Fibroblast of villous mesenchyme (primary cell): ENCODE data around the gene FGGY. TPM values are rescaled to one million over a fixed set of nuclear protein-coding genes. Genes with fewer than 3 reads are reported as not detected.

Source experiments
- DNase-seq: peaks from one replicate; pipeline ENCODE4 v3.0.0-alpha.2; 2010; ENCODE audit warnings: low read depth
- H3K4me3 ChIP-seq: 2 replicates; pipeline ENCODE4 v1.5.1; 2011; ENCODE audit warnings: low read depth, mild to moderate bottlenecking, low read length
- total RNA-seq: library from RNA; depleted of rRNA; stranded (reverse); fragments of >200 nt; gene quantifications from 2 replicates; pipeline ENCODE4 v1.2.3, GENCODE V29; 2012
- TF ChIP-seq, protein P1 (sequence below): IDR thresholded peaks from 2 replicates; pipeline ENCODE4 v1.5.1; 2012; ENCODE audit warnings: low read depth, mild to moderate bottlenecking, low read length; ENCODE audit not compliant: insufficient read depth

FGGY gene
- total RNA-seq, 1 donor = 11.7 TPM

GRCh38 chr1:59475737-59476136 lies 178.8 kb downstream of the FGGY start:
- H3K4me3 ChIP-seq = no peak overlapping the region
- TF ChIP-seq, protein P1, sequence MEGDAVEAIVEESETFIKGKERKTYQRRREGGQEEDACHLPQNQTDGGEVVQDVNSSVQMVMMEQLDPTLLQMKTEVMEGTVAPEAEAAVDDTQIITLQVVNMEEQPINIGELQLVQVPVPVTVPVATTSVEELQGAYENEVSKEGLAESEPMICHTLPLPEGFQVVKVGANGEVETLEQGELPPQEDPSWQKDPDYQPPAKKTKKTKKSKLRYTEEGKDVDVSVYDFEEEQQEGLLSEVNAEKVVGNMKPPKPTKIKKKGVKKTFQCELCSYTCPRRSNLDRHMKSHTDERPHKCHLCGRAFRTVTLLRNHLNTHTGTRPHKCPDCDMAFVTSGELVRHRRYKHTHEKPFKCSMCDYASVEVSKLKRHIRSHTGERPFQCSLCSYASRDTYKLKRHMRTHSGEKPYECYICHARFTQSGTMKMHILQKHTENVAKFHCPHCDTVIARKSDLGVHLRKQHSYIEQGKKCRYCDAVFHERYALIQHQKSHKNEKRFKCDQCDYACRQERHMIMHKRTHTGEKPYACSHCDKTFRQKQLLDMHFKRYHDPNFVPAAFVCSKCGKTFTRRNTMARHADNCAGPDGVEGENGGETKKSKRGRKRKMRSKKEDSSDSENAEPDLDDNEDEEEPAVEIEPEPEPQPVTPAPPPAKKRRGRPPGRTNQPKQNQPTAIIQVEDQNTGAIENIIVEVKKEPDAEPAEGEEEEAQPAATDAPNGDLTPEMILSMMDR = no peak
- DNase-seq = no peak

- H3K4me3 ChIP-seq = no peak overlapping the region
- DNase-seq = peak; percentile 68
- TF ChIP-seq, protein P1 = no peak
Observed at GRCh38 chr1:59477286-59477685, 180.4 kb downstream of the FGGY start.

DNA sequence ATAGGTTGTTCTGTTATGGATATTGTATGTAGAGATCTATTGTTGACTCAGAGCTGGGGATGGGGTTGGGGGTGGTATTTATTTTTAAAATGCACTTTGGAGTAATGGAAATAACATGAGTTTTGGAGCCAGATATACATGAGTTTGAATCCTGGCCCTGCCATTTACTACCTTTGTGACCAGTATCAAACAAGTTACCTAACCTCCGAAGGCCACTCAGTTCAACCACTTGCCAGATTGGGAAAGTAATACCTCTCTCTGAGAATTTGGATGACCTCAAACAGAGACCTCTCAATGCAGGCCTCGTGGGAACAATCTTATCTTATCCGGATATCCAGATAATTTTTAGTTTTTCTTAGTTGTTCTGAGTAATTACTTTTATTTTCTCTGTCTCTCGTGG lies 181.0 kb downstream of the FGGY start:
- TF ChIP-seq, protein P1 = no peak
- no peak overlapping the region for H3K4me3 ChIP-seq
- DNase-seq = no peak

- H3K4me3 ChIP-seq = no peak overlapping the region
- TF ChIP-seq, protein P1 = no peak
- no peak for DNase-seq
Observed at GRCh38 chr1:59478822-59479221, 181.9 kb downstream of the FGGY start.

DNA sequence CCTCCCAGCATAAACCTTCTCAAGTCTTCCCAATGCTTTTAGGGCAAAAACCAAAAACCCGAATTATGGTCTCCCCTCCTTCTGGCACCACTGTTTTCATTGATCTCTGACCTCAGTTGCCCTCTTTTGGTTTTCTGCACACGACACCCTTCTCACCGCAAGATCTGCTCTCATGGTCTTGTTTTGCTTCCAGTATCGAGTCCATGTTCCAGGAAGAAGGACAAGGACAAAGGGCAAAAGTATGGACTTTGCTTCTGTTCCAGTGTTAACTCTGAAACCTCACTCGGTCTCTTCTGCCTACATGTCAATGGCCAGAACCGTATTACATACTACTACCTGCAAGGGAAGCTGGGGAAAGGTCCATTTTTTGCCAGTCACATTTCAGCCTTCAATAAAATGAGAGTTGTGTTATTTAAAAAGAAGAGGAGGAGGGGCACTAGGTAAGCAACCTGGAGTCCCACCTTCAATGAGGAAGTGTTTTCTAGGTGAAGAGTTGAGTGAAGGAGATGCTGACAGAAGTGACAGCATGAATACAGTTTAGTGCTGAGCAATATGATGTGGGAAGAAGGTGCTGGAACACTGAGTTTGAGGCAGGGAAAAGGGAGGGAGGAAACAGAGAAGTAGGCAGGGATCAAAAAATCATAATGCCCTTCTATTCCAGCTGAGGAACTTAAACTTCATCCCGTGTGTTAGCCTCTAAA lies 183.4 kb downstream of the FGGY start:
- no peak overlapping the region for H3K4me3 ChIP-seq
- DNase-seq = no peak
- TF ChIP-seq, protein P1 = no peak

GRCh38 chr1:59481881-59482505 lies 185.1 kb downstream of the FGGY start:
- peak; percentile 37 for DNase-seq
- TF ChIP-seq, protein P1 = no peak
- no peak overlapping the region for H3K4me3 ChIP-seq
